GM12878 (cell line): ENCODE data around the gene FANCD2OS. TPM values are rescaled to one million over a fixed set of nuclear protein-coding genes. Genes with fewer than 3 reads are reported as not detected.

ENCODE experiments used
- ATAC-seq: fragments of 200-7000 bp; cut with Tn5 transposase; 3 replicates; pipeline ENCODE4 v1.9.1; 2020; ENCODE audit warnings: mild to moderate bottlenecking, moderate library complexity
- BruUV-seq: library from RNA; stranded (reverse); fragments of 400-500 nt; replicated peaks from 2 replicates; lab custom pipeline; 2021; lab: Mats Ljungman, UMichigan
- CTCF ChIA-PET: fragments of 300-600 bp; sonication (Branson Sonifier 250); formaldehyde crosslinking; extraction: SDS; loops from one replicate; lab custom pipeline; 2021; ENCODE audit warnings: inconsistent platforms; lab: Yijun Ruan, JAX
- POLR2A ChIA-PET: fragments of 350-600 bp; formaldehyde crosslinking; extraction: SDS; loops from one replicate; lab custom pipeline; 2021; ENCODE audit warnings: inconsistent platforms; lab: Charles Lee
- RAD21 ChIA-PET: fragments of 300-600 bp; sonication (Branson Sonifier 250); formaldehyde crosslinking; loops from one replicate; lab custom pipeline; 2023; ENCODE audit warnings: antibody characterized with exemption; ENCODE audit not compliant: unreplicated experiment; lab: Charles Lee
- SMC1A ChIA-PET: fragments of 300-600 bp; sonication (Branson Sonifier 250); formaldehyde crosslinking; loops from one replicate; lab custom pipeline; 2023; ENCODE audit not compliant: unreplicated experiment, uncharacterized antibody; lab: Charles Lee
- DNase-seq: peaks from one replicate; pipeline ENCODE4 v3.0.0-alpha.2; 2011; ENCODE audit warnings: low read depth, low spot score
- FAIRE-seq: peaks from 3 replicates; lab custom pipeline; 2011; peaks lifted over from hg19 to GRCh38; lab: Jason Lieb, UNC
- H2AFZ ChIP-seq: 2 replicates; pipeline ENCODE4 v1.6.0; 2011; ENCODE audit warnings: low read depth, low read length, control low read depth; ENCODE audit not compliant: control insufficient read depth
- H3K27ac ChIP-seq: 2 replicates; pipeline ENCODE4 v1.5.1; 2011; ENCODE audit warnings: control low read depth; ENCODE audit not compliant: control insufficient read depth, insufficient read depth
- H3K27me3 ChIP-seq, 2 experiments: replicated peaks in 1 of 2; 2 replicates each; pipeline versions ENCODE4 v1.6.0 to v1.6.1; 2011; ENCODE audit warnings: low read length in 1 of 2; ENCODE audit not compliant: control insufficient read depth in 2 of 2, insufficient read depth in 2 of 2
- H3K36me3 ChIP-seq, 2 experiments: 2 replicates each; pipeline ENCODE4 v1.5.1; 2011; ENCODE audit warnings: low read length in 1 of 2; ENCODE audit not compliant: control insufficient read depth in 2 of 2, insufficient read depth in 2 of 2
- H3K4me1 ChIP-seq: 2 replicates; pipeline ENCODE4 v1.6.1; 2011; ENCODE audit warnings: mild to moderate bottlenecking, low read length, moderate library complexity, mixed read lengths; ENCODE audit not compliant: control insufficient read depth, insufficient read depth
- H3K4me2 ChIP-seq: 2 replicates; pipeline ENCODE4 v1.6.0; 2011; ENCODE audit warnings: control low read depth; ENCODE audit not compliant: control insufficient read depth, insufficient read depth
- H3K4me3 ChIP-seq: fragments of 200-600 bp; sonication (generic); 2 replicates; pipeline ENCODE4 v1.5.1; 2016
- H3K79me2 ChIP-seq: 2 replicates; pipeline ENCODE4 v1.6.0; 2011; ENCODE audit warnings: low read length; ENCODE audit not compliant: control insufficient read depth, insufficient read depth
- H3K9ac ChIP-seq: 2 replicates; pipeline ENCODE4 v1.8.0; 2011; ENCODE audit warnings: low read length, control low read depth, mixed read lengths; ENCODE audit not compliant: control insufficient read depth, insufficient read depth
- H3K9me3 ChIP-seq: replicated peaks from 3 replicates; pipeline ENCODE4 v1.5.1; 2011; ENCODE audit warnings: mild to moderate bottlenecking, low read length; ENCODE audit not compliant: control insufficient read depth, insufficient read depth
- H4K20me1 ChIP-seq: 2 replicates; pipeline ENCODE4 v1.6.0; 2011; ENCODE audit not compliant: control insufficient read depth, insufficient read depth
- E2F8 ChIP-seq: fragments of 450-650 bp; IDR thresholded peaks from 2 replicates; pipeline ENCODE4 v1.6.1; 2018; ENCODE audit warnings: mild to moderate bottlenecking, low read depth, moderate library complexity; ENCODE audit not compliant: partially characterized antibody
- GABPA ChIP-seq: IDR thresholded peaks from 2 replicates; pipeline ENCODE4 v1.6.1; 2014; ENCODE audit warnings: antibody characterized with exemption, low read depth, mild to moderate bottlenecking, inconsistent platforms
- GATAD2B ChIP-seq: fragments of 450-650 bp; conservative IDR thresholded peaks from 2 replicates; pipeline ENCODE4 v1.6.1; 2017; ENCODE audit warnings: low read depth, mild to moderate bottlenecking, moderate library complexity
- MTA3 ChIP-seq: IDR thresholded peaks from 2 replicates; pipeline ENCODE4 v1.6.1; 2012; ENCODE audit warnings: low read length, inconsistent platforms, borderline replicate concordance
- WGBS: methylation state at CpG from one replicate; pipeline ENCODE4 v1.1.6; 2016; ENCODE audit warnings: low lambda C conversion rate; ENCODE audit not compliant: insufficient replicate concordance, insufficient coverage; ENCODE audit errors: missing lambda C conversion rate; 5-methylcytosine and 5-hydroxymethylcytosine counted together
- in situ Hi-C: fragments of 300-500 bp; cut with MboI; formaldehyde crosslinking; loops from 9 replicates; pipeline ENCODE4 v1.14.3; 2018; ENCODE audit warnings: mixed read lengths
- intact Hi-C: fragments of 100-400 bp; cut with micrococcal nuclease; formaldehyde crosslinking; loops from one replicate; pipeline ENCODE4 v1.14.2; 2022; ENCODE audit not compliant: unreplicated experiment
- polyA plus RNA-seq, 11 experiments: library from polyadenylated mRNA; depleted of rRNA in 4 of 11; unstranded in 6 of 11; stranded (reverse) in 5 of 11; fragments of >200 nt; fragmentation: Nextera tagmentation in 4 of 11; fragmentation: Illumina TruSeq in 1 of 11; extraction: Ambion mirVana in 4 of 11; extraction: Trizol in 1 of 11; gene quantifications; 1 replicate in 1 of 11; 2 replicates in 10 of 11; pipeline versions ENCODE4 v1.2.1 to v1.2.3, GENCODE V29; 2011 to 2016; ENCODE audit warnings: inconsistent platforms in 2 of 11, missing spikeins in 2 of 11, low read depth in 1 of 11
- total RNA-seq, 4 experiments: library from RNA; depleted of rRNA in 3 of 4; stranded (reverse); fragments of >200 nt in 3 of 4; fragmentation: Illumina TruSeq in 1 of 4; extraction: Trizol in 1 of 4; gene quantifications; 2 replicates each; pipeline versions ENCODE4 v1.2.1 to v1.2.3, GENCODE V29; 2013 to 2021

The FANCD2OS gene
- total and polyA plus RNA-seq, 10 of the 15 experiments (the other 5 are each of a cell fraction or from before 2014, with no cell fraction given), result 0.38 to 0.42 TPM; not detected in 8

DNA sequence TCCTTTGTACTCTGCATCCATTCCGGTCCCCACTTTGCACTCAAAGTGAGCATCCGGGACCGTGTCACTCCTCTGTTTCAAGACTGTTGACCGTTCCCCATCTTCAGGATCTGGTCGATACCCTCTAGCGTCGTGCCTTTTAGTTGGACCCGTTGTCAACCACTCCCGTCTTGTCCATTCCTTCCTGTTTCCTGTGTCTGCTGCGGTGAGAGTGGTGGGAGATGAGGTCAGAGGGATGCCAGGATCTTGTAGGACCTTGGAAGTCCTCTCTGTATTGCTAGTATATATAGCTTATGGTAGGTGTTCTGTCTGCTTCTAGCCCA, 8.0 kb upstream of the FANCD2OS start:
- Histone ChIP-seq H3K9ac (peak overlapping the region; percentile 94), H4K20me1 (no peaks in the 10 kb centered on the region; the same call in 1 of the 2 replicates), H3K36me3 (peaks cover 0 to 2% of the 10 kb centered on the region in 2 experiments; a peak in 1 of 4 replicates), H3K79me2 (peaks cover 48% of the 10 kb centered on the region), H2AFZ (peak overlapping the region; percentile 93), H3K4me2 (peak overlapping the region; percentile 77)
- SMC1A ChIA-PET, result interaction anchor here (0.7 to 1.8 kb wide), 7 partner anchors 13 to 143 kb away, joined by 3 to 7 read pairs (median 4); no protein-coding TSS in a partner anchor
- peak; percentile 48; the same call in 2 of the 3 replicates for ATAC-seq
- TF ChIP-seq MTA3, result peak; percentile 47; the same call in 1 of the 2 replicates
- no peak for TF ChIP-seq GABPA
- no peak for TF ChIP-seq E2F8
- TF ChIP-seq GATAD2B, result 0 out of 2 replicates have a peak, but pooled peaks have one; percentile 5
- TF ChIP-seq, all 136 proteins: peak for 2
- intact Hi-C loops, result loop anchor here (5.0 to 10.0 kb wide), 2 partner anchors 109 to 206 kb away; partner anchors contain the start of gene SEC13
- no TSS peak for BruUV-seq
- DNase-seq, result no peak
- in situ Hi-C loops, result no loop called here
- H3K27ac ChIP-seq, result peak overlapping the region; percentile 83
- CTCF ChIA-PET, result interaction anchor here (1.1 to 2.0 kb wide), 2 partner anchors 50 to 78 kb away, joined by 3 to 4 read pairs; no protein-coding TSS in a partner anchor
- RAD21 ChIA-PET, result interaction anchor here (1.0 to 2.0 kb wide), 6 partner anchors 20 to 611 kb away, joined by 3 to 10 read pairs (median 3); no protein-coding TSS in a partner anchor
- POLR2A ChIA-PET, result interaction anchor here (0.6 to 2.0 kb wide), 5 partner anchors 14 to 164 kb away, joined by 3 to 9 read pairs (median 4); partner anchors contain the start of gene TATDN2
- WGBS, result under 1% methylated on average over 10 of the region's 10 CpGs
- peaks cover 3% of the 10 kb centered on the region for H3K4me1 ChIP-seq
- H3K9me3 ChIP-seq, result no peaks in the 10 kb centered on the region
- peak overlapping the region; percentile 89 for H3K4me3 ChIP-seq
- FAIRE-seq, result no peak
- H3K27me3 ChIP-seq, result no peaks in the 10 kb centered on the region
